Tibial nerve (tissue), 4 donors: ENCODE results near the gene AGPAT2. TPM values are rescaled to one million over a fixed set of nuclear protein-coding genes. Genes with fewer than 3 reads are reported as not detected.
"Not testable (repeated sequence)": the region's sequence is repeated elsewhere in the genome, so short reads cannot be mapped to it uniquely, and the experiment has no call there.

ENCODE experiments used
- DNase-seq, 2 donors: peaks; one replicate each; pipeline ENCODE4 v3.0.0-alpha.2; 2019; ENCODE audit warnings: low spot score in 2 of 2
- H3K27ac ChIP-seq, 4 donors: fragments of 200-600 bp; sonication (generic) in 3 of 4; one replicate each; pipeline ENCODE4 v1.5.1; 2017 to 2019; ENCODE audit warnings: mild to moderate bottlenecking in 1 of 4
- H3K27me3 ChIP-seq, 2 donors: fragments of 200-600 bp; sonication (generic) in 1 of 2; one replicate each; pipeline versions ENCODE4 v1.5.1 to v1.6.0; 2017 to 2019
- H3K36me3 ChIP-seq, 3 donors: fragments of 200-600 bp; sonication (generic); one replicate each; pipeline ENCODE4 v1.5.1; 2018 to 2019
- H3K4me1 ChIP-seq, 4 donors: fragments of 200-600 bp; sonication (generic) in 3 of 4; one replicate each; pipeline ENCODE4 v1.5.1; 2017 to 2019
- H3K4me3 ChIP-seq, 4 donors: fragments of 200-600 bp; sonication (generic) in 3 of 4; one replicate each; pipeline ENCODE4 v1.5.1; 2017 to 2019; ENCODE audit warnings: mild to moderate bottlenecking in 1 of 4, moderate library complexity in 1 of 4
- H3K9me3 ChIP-seq, 4 donors: fragments of 200-600 bp; sonication (generic) in 3 of 4; one replicate each; pipeline ENCODE4 v1.5.1; 2017 to 2019
- CTCF ChIP-seq, 5 experiments: fragments of 200-600 bp in 3 of 5; fragments of 450-650 bp in 2 of 5; sonication (generic) in 3 of 5; IDR thresholded peaks; one replicate each; pipeline ENCODE4 v1.5.1; 2016 to 2019; ENCODE audit warnings: antibody characterized with exemption in 5 of 5, mild to moderate bottlenecking in 3 of 5, moderate library complexity in 2 of 5
- EP300 ChIP-seq, 2 donors: sonication (generic); formaldehyde crosslinking; IDR thresholded peaks; one replicate each; pipeline ENCODE4 v1.6.1; 2017; ENCODE audit warnings: antibody characterized with exemption in 2 of 2, mild to moderate bottlenecking in 1 of 2
- POLR2A ChIP-seq, 2 donors: fragments of 450-650 bp; IDR thresholded peaks; one replicate each; pipeline ENCODE4 v1.6.1; 2017; ENCODE audit warnings: antibody characterized with exemption in 2 of 2, mild to moderate bottlenecking in 2 of 2, moderate library complexity in 2 of 2
- WGBS, 2 donors: methylation state at CpG; one replicate each; pipeline ENCODE4 v1.1.5; 2018; 5-methylcytosine and 5-hydroxymethylcytosine counted together
- total RNA-seq, 4 donors: library from RNA; depleted of rRNA; stranded (reverse); fragments of >200 nt; gene quantifications; one replicate each; pipeline ENCODE4 v1.1.0, GENCODE V29; 2016

Gene AGPAT2
- total RNA-seq, 4 donors from 2014 or later = 79.6 to 292 (median 151) TPM

DNA sequence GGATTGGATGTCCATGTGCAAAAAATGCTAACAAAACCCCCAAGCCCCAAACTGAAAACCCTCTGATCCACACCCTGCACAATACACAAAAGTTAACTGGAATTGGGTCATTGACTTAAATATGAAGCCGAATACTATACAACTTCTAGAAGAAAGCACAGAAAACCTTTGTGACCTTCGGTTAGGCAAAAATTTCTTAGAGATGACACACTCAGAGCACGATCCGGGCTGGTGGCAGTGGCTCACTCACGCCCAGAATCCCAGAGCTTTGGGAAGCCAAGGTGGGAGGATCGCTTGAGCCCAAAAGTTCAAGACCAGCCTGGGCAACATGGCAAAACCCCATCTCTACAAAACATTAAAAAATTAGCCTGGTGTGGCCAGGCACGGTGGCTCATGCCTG is 23.3 kb upstream of the AGPAT2 start:
- Histone ChIP-seq H3K36me3 (no peaks in the 10 kb centered on the region), H3K9me3 (no peaks in the 10 kb centered on the region), H3K27me3 (peaks cover 0 to 61% of the 10 kb centered on the region in 2 donors), H3K27ac (no peak overlapping the region), H3K4me1 (peaks cover 0 to 39% (median 6%) of the 10 kb centered on the region in 4 donors), H3K4me3 (no peak overlapping the region)
- no peak for DNase-seq
- TF ChIP-seq EP300 (IDR thresholded peaks at IDR 0.05) (no peak), POLR2A (IDR thresholded peaks at IDR 0.05) (no peak), CTCF (IDR thresholded peaks at IDR 0.05) (no peak)
- WGBS, 2 donors = 68 to 70% methylated on average over 7 of the region's 7 CpGs

DNA sequence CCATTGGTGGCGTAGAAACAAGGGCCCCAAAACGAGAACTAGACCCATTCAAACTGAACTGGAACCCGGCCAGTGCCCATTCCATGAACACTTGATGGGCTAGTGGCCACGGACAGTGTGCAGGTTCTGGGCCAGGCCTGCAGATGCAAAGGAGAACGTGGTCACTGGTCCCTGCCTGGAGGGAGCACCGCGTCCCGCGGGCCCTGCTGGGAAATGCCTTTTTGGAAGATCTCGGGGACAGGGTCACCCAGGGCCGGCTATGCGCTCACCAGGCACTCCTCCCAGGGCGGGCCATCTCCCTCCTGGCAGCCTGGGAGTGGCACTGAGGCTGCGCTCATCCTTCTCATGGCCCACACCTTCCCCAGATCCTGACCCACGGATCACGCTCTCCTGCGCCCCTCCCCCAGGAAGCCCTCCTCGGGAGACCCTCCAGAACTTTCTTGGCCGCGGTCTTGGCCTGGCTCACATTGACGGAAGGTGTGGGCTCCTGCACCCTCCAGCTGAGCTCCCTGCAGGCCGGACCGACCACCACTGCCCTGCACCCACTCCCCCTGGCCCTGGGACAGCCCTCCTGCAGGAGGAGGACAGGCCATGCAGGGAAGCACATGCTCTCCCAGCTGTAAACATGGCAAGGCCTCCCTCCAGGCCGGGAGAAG is 22.3 kb upstream of the AGPAT2 start:
- WGBS, 2 donors = 90 to 92% methylated on average over 20 to 24 of the region's 24 CpGs
- no peaks in the 10 kb centered on the region for H3K36me3 ChIP-seq
- no peaks in the 10 kb centered on the region for H3K9me3 ChIP-seq
- H3K27me3 ChIP-seq = peaks cover 0 to 52% of the 10 kb centered on the region in 2 donors
- peaks cover 0 to 34% (median 6%) of the 10 kb centered on the region in 4 donors for H3K4me1 ChIP-seq
- no peak for TF ChIP-seq POLR2A (IDR thresholded peaks at IDR 0.05)
- TF ChIP-seq EP300 (IDR thresholded peaks at IDR 0.05) = no peak
- no peak for TF ChIP-seq CTCF (IDR thresholded peaks at IDR 0.05)
- no peak overlapping the region for H3K4me3 ChIP-seq
- DNase-seq = no peak
- no peak overlapping the region for H3K27ac ChIP-seq

DNA sequence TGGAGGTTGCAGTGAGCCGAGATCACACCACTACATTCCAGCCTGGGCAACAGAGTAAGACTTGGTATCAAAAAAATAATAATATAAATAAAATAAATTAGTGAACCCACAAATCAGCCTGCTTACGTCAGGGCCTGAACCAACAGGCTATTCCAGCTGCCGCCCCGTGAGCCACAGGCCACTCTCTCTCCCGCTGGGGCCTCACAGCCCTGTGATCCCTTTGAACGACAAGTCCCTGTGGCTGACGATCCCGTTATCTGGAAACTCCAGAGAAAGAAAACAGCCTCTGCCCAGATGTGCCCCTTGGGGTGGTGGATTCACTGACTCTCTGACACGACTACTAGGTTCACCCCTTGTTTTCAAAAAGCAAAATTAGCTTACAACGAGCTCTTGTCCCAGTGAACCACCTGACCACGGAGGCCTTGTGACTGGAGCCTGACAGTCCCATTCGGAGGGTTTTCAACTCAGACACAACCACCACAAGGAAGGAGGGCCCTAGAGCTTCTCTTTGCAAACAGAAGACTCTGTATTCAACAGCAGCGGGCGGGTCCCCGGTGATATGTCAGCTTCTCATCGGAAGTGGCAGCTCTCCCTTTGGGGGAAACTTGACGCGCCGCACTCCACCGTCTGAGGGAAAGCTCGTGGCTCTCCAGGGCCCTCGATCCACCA is 20.7 kb upstream of the AGPAT2 start:
- WGBS, 2 donors = 69% methylated on average over 22 of the region's 22 CpGs

DNA sequence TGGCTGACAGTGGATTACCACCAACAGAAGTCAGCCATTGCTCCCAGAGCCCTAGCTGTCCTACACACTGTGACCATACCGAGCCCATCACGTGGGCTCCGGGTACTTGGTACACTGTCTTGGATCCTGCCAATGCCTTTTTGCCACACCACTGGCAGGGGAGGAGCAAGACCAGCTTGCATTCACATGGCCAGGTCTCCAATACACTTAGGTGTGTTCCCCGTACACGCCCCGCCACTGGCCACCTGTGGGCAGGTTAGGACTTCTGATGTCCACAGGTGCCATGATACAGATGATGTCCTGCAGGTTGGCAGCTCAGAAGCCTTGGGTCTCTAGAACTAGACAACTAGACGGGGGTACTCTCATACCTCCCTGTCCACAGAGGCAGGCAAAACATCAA is 19.8 kb upstream of the AGPAT2 start:
- peaks cover 0 to 30% of the 10 kb centered on the region in 2 donors for H3K27me3 ChIP-seq
- no peak for DNase-seq
- H3K9me3 ChIP-seq = no peaks in the 10 kb centered on the region
- no peak for TF ChIP-seq CTCF (IDR thresholded peaks at IDR 0.05)
- no peak for TF ChIP-seq EP300 (IDR thresholded peaks at IDR 0.05)
- peaks cover 0 to 11% (median 2%) of the 10 kb centered on the region in 4 donors for H3K4me1 ChIP-seq
- no peak overlapping the region for H3K4me3 ChIP-seq
- no peak overlapping the region for H3K27ac ChIP-seq
- WGBS, 2 donors = 90 to 94% methylated on average over 7 of the region's 7 CpGs
- no peaks in the 10 kb centered on the region for H3K36me3 ChIP-seq

More for the DNA sequence above, 20.7 kb upstream of the AGPAT2 start:
- no peaks in the 10 kb centered on the region for H3K9me3 ChIP-seq
- H3K4me1 ChIP-seq = peaks cover 0 to 18% (median 5%) of the 10 kb centered on the region in 4 donors
- peaks cover 0 to 36% of the 10 kb centered on the region in 2 donors for H3K27me3 ChIP-seq
- no peak overlapping the region for H3K4me3 ChIP-seq
- no peak overlapping the region for H3K27ac ChIP-seq
- no peak for TF ChIP-seq CTCF (IDR thresholded peaks at IDR 0.05)
- TF ChIP-seq EP300 (IDR thresholded peaks at IDR 0.05) = no peak
- TF ChIP-seq POLR2A (IDR thresholded peaks at IDR 0.05) = no peak
- no peak for DNase-seq
- no peaks in the 10 kb centered on the region for H3K36me3 ChIP-seq

GRCh38 chr9:136705564-136705963 is 18.3 kb upstream of the AGPAT2 start:
- Histone ChIP-seq H3K9me3 (no peaks in the 10 kb centered on the region), H3K4me3 (no peak overlapping the region), H3K27me3 (peaks cover 0 to 30% of the 10 kb centered on the region in 2 donors), H3K36me3 (no peaks in the 10 kb centered on the region), H3K4me1 (no peaks in the 10 kb centered on the region), H3K27ac (no peak overlapping the region)
- no peak for DNase-seq
- no peak for TF ChIP-seq EP300 (IDR thresholded peaks at IDR 0.05)
- TF ChIP-seq POLR2A (IDR thresholded peaks at IDR 0.05) = no peak
- TF ChIP-seq CTCF (IDR thresholded peaks at IDR 0.05) = no peak
- 63 to 78% methylated on average over 7 of the region's 7 CpGs for whole genome bisulfite sequencing, 2 donors

DNA sequence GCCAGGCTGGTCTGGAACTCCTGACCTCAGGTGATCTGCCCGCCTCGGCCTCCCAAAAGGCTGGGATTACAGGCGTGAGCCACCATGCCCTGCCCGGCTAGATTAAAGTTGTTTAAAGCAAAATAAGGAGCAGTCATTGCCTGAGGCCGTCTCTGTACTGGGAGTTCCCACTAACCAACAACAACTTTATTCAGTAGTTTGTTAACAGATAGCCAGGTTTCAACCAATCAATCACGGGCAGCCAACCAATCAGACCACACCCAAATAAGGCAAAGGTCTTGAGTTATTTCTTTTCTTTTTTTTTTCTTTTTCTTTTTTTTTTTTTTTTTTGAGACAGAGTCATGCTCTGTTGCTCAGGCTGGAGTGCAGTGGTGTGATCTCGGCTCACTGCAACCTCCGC is 17.5 kb upstream of the AGPAT2 start:
- not testable (repeated sequence) for H3K4me3 ChIP-seq, H3K27ac ChIP-seq, H3K9me3 ChIP-seq, H3K4me1 ChIP-seq, H3K36me3 ChIP-seq, DNase-seq
- WGBS, 2 donors = 84 to 85% methylated on average over 8 of the region's 8 CpGs
- H3K27me3 ChIP-seq = peaks cover 0 to 33% of the 10 kb centered on the region in 2 donors
